Skeletal muscle satellite cell (primary cell): Measurements from ENCODE around the gene SLC22A4. TPM values are rescaled to one million over a fixed set of nuclear protein-coding genes. Genes with fewer than 3 reads are reported as not detected.

Experiments used
- H3K27me3 ChIP-seq: 2 replicates; pipeline ENCODE4 v1.7.0; 2013; ENCODE audit warnings: low read length; ENCODE audit not compliant: control insufficient read depth, insufficient read depth
- H3K36me3 ChIP-seq: 2 replicates; pipeline ENCODE4 v1.7.0; 2013; ENCODE audit warnings: mild to moderate bottlenecking, control low read depth, low read length; ENCODE audit not compliant: insufficient read depth
- H3K4me1 ChIP-seq: 2 replicates; pipeline ENCODE4 v1.7.0; 2013; ENCODE audit warnings: low read length; ENCODE audit not compliant: control insufficient read depth, insufficient read depth
- H3K4me2 ChIP-seq: 2 replicates; pipeline ENCODE4 v1.7.0; 2013; ENCODE audit warnings: mild to moderate bottlenecking, low read length
- H3K4me3 ChIP-seq: 2 replicates; pipeline ENCODE4 v1.7.0; 2013; ENCODE audit warnings: low read length
- H3K9ac ChIP-seq: 2 replicates; pipeline ENCODE4 v1.7.0; 2013; ENCODE audit warnings: mild to moderate bottlenecking, low read depth, low read length, moderate library complexity
- H3K9me3 ChIP-seq: replicated peaks from 2 replicates; pipeline ENCODE4 v1.7.0; 2013; ENCODE audit warnings: mild to moderate bottlenecking, control low read depth, low read length
- small RNA-seq: library from RNA; depleted of rRNA; stranded (forward); fragments of <200 nt; gene quantifications from one replicate; pipeline ENCODE3, GENCODE V24; 2012

The SLC22A4 gene

DNA sequence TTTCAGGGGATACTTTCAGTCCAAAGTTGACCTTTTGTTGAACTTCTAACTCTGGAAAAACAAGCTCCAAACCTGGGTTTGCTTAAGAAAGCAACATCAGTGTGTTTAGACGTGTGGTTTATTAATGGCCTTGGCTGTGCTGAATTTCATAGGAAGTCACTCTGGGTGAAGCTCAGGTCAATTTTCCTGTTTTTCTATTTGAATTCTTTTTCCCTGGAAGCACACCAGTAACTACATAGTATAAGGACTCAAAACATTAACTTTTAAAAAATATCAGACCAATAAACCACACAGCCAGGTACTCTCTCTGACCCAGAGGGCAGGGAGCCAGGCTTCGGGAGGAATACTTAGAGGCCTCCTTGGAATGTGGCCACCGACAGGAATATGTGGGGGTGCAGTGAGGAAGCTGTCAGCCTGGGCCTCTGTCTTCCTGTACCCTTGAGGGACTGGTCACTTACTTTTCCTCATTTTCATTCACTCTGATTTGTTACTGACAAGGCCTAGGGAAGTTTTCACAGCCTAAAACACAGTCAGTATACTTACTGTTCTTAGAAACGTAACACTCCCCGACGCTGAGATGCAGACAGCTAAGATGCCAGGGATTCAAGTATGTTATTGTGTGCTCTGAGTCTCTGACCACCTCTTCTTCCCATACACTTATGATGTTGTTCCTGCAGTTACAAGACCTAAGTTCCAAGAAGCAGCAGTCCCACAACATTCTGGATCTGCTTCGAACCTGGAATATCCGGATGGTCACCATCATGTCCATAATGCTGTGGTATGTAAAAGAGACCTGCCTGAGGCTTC lies 94.3 kb downstream of the SLC22A4 start:
- Histone ChIP-seq H3K36me3 (no peaks in the 10 kb centered on the region), H3K9me3 (no peaks in the 10 kb centered on the region), H3K4me1 (peaks cover 45% of the 10 kb centered on the region), H3K9ac (peak overlapping the region; percentile 55), H3K4me3 (peak overlapping the region; percentile 17), H3K27me3 (no peaks in the 10 kb centered on the region), H3K4me2 (peak overlapping the region; percentile 63)

- Histone ChIP-seq H3K27me3 (no peaks in the 10 kb centered on the region), H3K4me2 (peak overlapping the region; percentile 6), H3K4me3 (no peak overlapping the region), H3K9ac (peak overlapping the region; percentile 6), H3K9me3 (no peaks in the 10 kb centered on the region), H3K4me1 (peaks cover 45% of the 10 kb centered on the region), H3K36me3 (peaks cover 1% of the 10 kb centered on the region)
Observed at GRCh38 chr5:132389051-132389331, 94.8 kb downstream of the SLC22A4 start.

GRCh38 chr5:132389585-132390286 lies 95.5 kb downstream of the SLC22A4 start:
- Histone ChIP-seq H3K36me3 (peaks cover 7% of the 10 kb centered on the region), H3K4me3 (no peak overlapping the region), H3K9me3 (no peaks in the 10 kb centered on the region), H3K9ac (peak overlapping the region; percentile 6), H3K4me1 (peaks cover 45% of the 10 kb centered on the region), H3K4me2 (peak overlapping the region; percentile 6), H3K27me3 (no peaks in the 10 kb centered on the region)

- Histone ChIP-seq H3K36me3 (peaks cover 10% of the 10 kb centered on the region), H3K4me3 (no peak overlapping the region), H3K9me3 (no peaks in the 10 kb centered on the region), H3K9ac (no peak overlapping the region), H3K27me3 (no peaks in the 10 kb centered on the region), H3K4me2 (no peak overlapping the region), H3K4me1 (peaks cover 39% of the 10 kb centered on the region)
Observed at GRCh38 chr5:132391247-132391646, 97.1 kb downstream of the SLC22A4 start.

DNA sequence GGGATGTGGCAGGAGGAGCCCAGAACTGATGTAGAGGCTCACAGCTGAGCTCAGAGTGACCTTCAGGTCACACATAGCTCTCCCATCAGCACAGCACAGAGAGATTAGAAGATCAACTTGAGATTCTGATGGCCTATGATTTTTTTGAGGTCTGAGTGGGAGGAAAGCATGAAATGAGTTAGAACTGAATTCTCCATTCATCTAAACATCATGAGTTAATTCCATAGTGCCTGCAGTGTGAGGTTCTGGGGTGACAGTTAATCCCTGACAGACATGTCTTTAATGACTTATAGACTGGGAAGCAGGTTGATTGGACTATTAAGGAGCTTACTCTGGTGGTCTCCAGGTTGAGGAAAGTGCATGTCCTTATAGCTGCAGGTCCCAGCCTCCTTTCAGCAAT lies 97.7 kb downstream of the SLC22A4 start:
- Histone ChIP-seq H3K4me1 (peaks cover 36% of the 10 kb centered on the region), H3K9me3 (no peaks in the 10 kb centered on the region), H3K27me3 (no peaks in the 10 kb centered on the region), H3K4me2 (no peak overlapping the region), H3K36me3 (peaks cover 10% of the 10 kb centered on the region), H3K9ac (no peak overlapping the region), H3K4me3 (no peak overlapping the region)

- H3K36me3 ChIP-seq, result peaks cover 10% of the 10 kb centered on the region
- no peak overlapping the region for H3K9ac ChIP-seq
- H3K9me3 ChIP-seq, result no peaks in the 10 kb centered on the region
- no peaks in the 10 kb centered on the region for H3K27me3 ChIP-seq
- peaks cover 30% of the 10 kb centered on the region for H3K4me1 ChIP-seq
- no peak overlapping the region for H3K4me2 ChIP-seq
- no peak overlapping the region for H3K4me3 ChIP-seq
Observed at GRCh38 chr5:132392411-132392810, 98.2 kb downstream of the SLC22A4 start.

- Histone ChIP-seq H3K36me3 (peaks cover 10% of the 10 kb centered on the region), H3K27me3 (no peaks in the 10 kb centered on the region), H3K4me1 (peaks cover 22% of the 10 kb centered on the region), H3K4me3 (no peak overlapping the region), H3K9ac (no peak overlapping the region), H3K4me2 (no peak overlapping the region), H3K9me3 (no peaks in the 10 kb centered on the region)
Observed at GRCh38 chr5:132392978-132393825, 99.0 kb downstream of the SLC22A4 start.

Small RNA genes within 50 kb of the gene (small RNA-seq; reads per million reads assigned to genes)
- not detected for gene MIR3936
